Spleen (tissue), 11 donors: ENCODE measurements around the gene UBE2D3. TPM values are rescaled to one million over a fixed set of nuclear protein-coding genes. Genes with fewer than 3 reads are reported as not detected.

Experiments used
- DNase-seq: peaks from one replicate; pipeline ENCODE4 v3.0.0-alpha.2; 2020
- H3K27ac ChIP-seq, 8 donors: fragments of 200-600 bp; sonication (generic) in 7 of 8; 1 replicate in 4 of 8; 2 replicates in 4 of 8; pipeline versions ENCODE4 v1.5.0 to v1.8.0; 2016 to 2021; ENCODE audit warnings: inconsistent platforms in 4 of 8, mild to moderate bottlenecking in 4 of 8, moderate library complexity in 1 of 8
- H3K27me3 ChIP-seq, 7 donors: fragments of 200-600 bp; sonication (generic) in 6 of 7; replicated peaks in 1 of 7; 1 replicate in 4 of 7; 2 replicates in 3 of 7; pipeline versions ENCODE4 v1.5.0 to v1.8.0; 2016 to 2021; ENCODE audit warnings: inconsistent platforms in 3 of 7, mild to moderate bottlenecking in 1 of 7
- H3K36me3 ChIP-seq, 6 donors: fragments of 200-600 bp; sonication (generic) in 5 of 6; 1 replicate in 4 of 6; 2 replicates in 2 of 6; pipeline versions ENCODE4 v1.5.0 to v1.8.0; 2016 to 2021; ENCODE audit warnings: inconsistent platforms in 2 of 6
- H3K4me1 ChIP-seq, 6 donors: fragments of 200-600 bp; sonication (generic) in 5 of 6; 1 replicate in 3 of 6; 2 replicates in 3 of 6; pipeline versions ENCODE4 v1.5.0 to v1.8.0; 2016 to 2021; ENCODE audit warnings: inconsistent platforms in 3 of 6
- H3K4me3 ChIP-seq, 8 donors: fragments of 200-600 bp; sonication (generic) in 7 of 8; 1 replicate in 4 of 8; 2 replicates in 4 of 8; pipeline versions ENCODE4 v1.5.0 to v1.8.0; 2016 to 2021; ENCODE audit warnings: inconsistent platforms in 4 of 8, mild to moderate bottlenecking in 4 of 8, moderate library complexity in 2 of 8
- H3K9me3 ChIP-seq, 8 donors: fragments of 200-600 bp; sonication (generic) in 7 of 8; 1 replicate in 4 of 8; 2 replicates in 4 of 8; pipeline versions ENCODE4 v1.5.0 to v1.8.0; 2016 to 2021; ENCODE audit warnings: inconsistent platforms in 4 of 8
- CTCF ChIP-seq, 11 experiments: fragments of 200-600 bp in 7 of 11; fragments of 450-650 bp in 4 of 11; sonication (generic) in 4 of 11; IDR thresholded peaks in 8 of 11; conservative IDR thresholded peaks in 3 of 11; 1 replicate in 7 of 11; 2 replicates in 4 of 11; pipeline versions ENCODE4 v1.4.0 to v1.8.0; 2016 to 2021; ENCODE audit warnings: antibody characterized with exemption in 11 of 11, inconsistent platforms in 4 of 11, mild to moderate bottlenecking in 1 of 11
- POLR2A ChIP-seq, 3 donors: fragments of 450-650 bp; IDR thresholded peaks; one replicate each; pipeline ENCODE4 v1.5.1; 2017; ENCODE audit warnings: antibody characterized with exemption in 3 of 3, mild to moderate bottlenecking in 1 of 3
- POLR2AphosphoS5 ChIP-seq, 3 donors: sonication (generic); formaldehyde crosslinking; IDR thresholded peaks; one replicate each; pipeline ENCODE4 v1.5.1; 2017; ENCODE audit warnings: antibody characterized with exemption in 3 of 3
- WGBS, 5 donors: extraction: QIAGEN DNeasy Blood & Tissue Kit in 3 of 5; methylation state at CpG; one replicate each; pipeline versions ENCODE4 v1.1.5 to v1.1.7; 2013 to 2018; 5-methylcytosine and 5-hydroxymethylcytosine counted together
- intact Hi-C: fragments of 100-400 bp; cut with DNase I; formaldehyde crosslinking; loops from one replicate; pipeline ENCODE4 v1.15.0; 2023; ENCODE audit warnings: low total_unique reads
- polyA plus RNA-seq, 3 donors: library from polyadenylated mRNA; stranded (reverse); fragments of 200-250 nt; gene quantifications; one replicate each; pipeline ENCODE4 v1.2.1, GENCODE V29; 2013
- total RNA-seq, 7 donors: library from RNA; depleted of rRNA in 3 of 7; stranded (reverse); fragments of >200 nt in 3 of 7; fragmentation: NEBNext Ultra II Directional in 4 of 7; extraction: Animal tissue kit (Norgen Biotek cat#: 25700) in 4 of 7; gene quantifications; one replicate each; pipeline versions ENCODE4 v1.1.0 to v1.2.1, GENCODE V29; 2016 to 2021
- donor health status: healthy with polysubstance abuse.
- donor health status: DM: no; HTN: no; CAD: no; lungs with moderate emphysema.
- donor health status: DM: no; HTN: no; CAD: no.
- donor health status: Bipolar disorder and iron deficiency.
- donor health status: healthy.
- donor health status: DM: no; HTN: no; CAD: no.
- donor health status: DM: yes; HTN: yes; CAD: no.

The UBE2D3 gene
- total and polyA plus RNA-seq, 10 donors: 152 to 459 (median 309) TPM

- H3K27ac ChIP-seq: peak overlapping the region; percentile 91 to 99 (median 96)
- peak overlapping the region; percentile 88 to 98 (median 93) for H3K4me3 ChIP-seq
- H3K9me3 ChIP-seq: peaks cover 0 to 3% (median 0%) of the 10 kb centered on the region in 8 donors
- peaks cover 7 to 56% (median 32%) of the 10 kb centered on the region in 6 donors for H3K4me1 ChIP-seq
- H3K36me3 ChIP-seq: no peaks in the 10 kb centered on the region
- intact Hi-C loops: loop anchor here (10.0 kb wide), 1 partner anchor 55 kb away; no protein-coding TSS in a partner anchor
- no peak for DNase-seq
- TF ChIP-seq CTCF (IDR thresholded peaks at IDR 0.05 in 8 of 11, conservative IDR thresholded peaks at IDR 0.05 in 3 of 11) (no peak), POLR2A (IDR thresholded peaks at IDR 0.05) (peak in 1 of 3 donors; percentile 15)
- H3K27me3 ChIP-seq: no peaks in the 10 kb centered on the region
- WGBS, 5 donors: 2 to 4% (median 3%) methylated on average over 23 to 25 of the region's 25 CpGs
Observed at GRCh38 chr4:102759831-102760644, 67.3 kb downstream of the UBE2D3 start.

- Histone ChIP-seq H3K4me1 (peaks cover 7 to 56% (median 32%) of the 10 kb centered on the region in 6 donors), H3K36me3 (peaks cover 0 to 3% (median 0%) of the 10 kb centered on the region in 6 donors), H3K27ac (peak overlapping the region in 5 of 8 donors; percentile 15 to 99 (median 95)), H3K4me3 (peak overlapping the region in 1 of 8 donors; percentile 92), H3K9me3 (peaks cover 0 to 3% (median 0%) of the 10 kb centered on the region in 8 donors), H3K27me3 (no peaks in the 10 kb centered on the region)
- intact Hi-C loops: no loop called here
- whole genome bisulfite sequencing, 5 donors: 83 to 92% (median 89%) methylated on average over 11 of the region's 11 CpGs
- TF ChIP-seq CTCF (IDR thresholded peaks at IDR 0.05 in 8 of 11, conservative IDR thresholded peaks at IDR 0.05 in 3 of 11): no peak
- no peak for DNase-seq
Observed at GRCh38 chr4:102758241-102759160, 68.8 kb downstream of the UBE2D3 start.

- Histone ChIP-seq H3K36me3 (peaks cover 0 to 3% (median 0%) of the 10 kb centered on the region in 6 donors), H3K4me1 (peaks cover 7 to 61% (median 32%) of the 10 kb centered on the region in 6 donors), H3K27me3 (no peaks in the 10 kb centered on the region), H3K9me3 (peaks cover 0 to 3% (median 0%) of the 10 kb centered on the region in 8 donors), H3K27ac (peak overlapping the region in 2 of 8 donors; percentile 1 to 15), H3K4me3 (no peak overlapping the region)
- TF ChIP-seq POLR2AphosphoS5 (IDR thresholded peaks at IDR 0.05) (no peak), CTCF (IDR thresholded peaks at IDR 0.05 in 8 of 11, conservative IDR thresholded peaks at IDR 0.05 in 3 of 11) (no peak), POLR2A (IDR thresholded peaks at IDR 0.05) (no peak)
- intact Hi-C loops: no loop called here
- WGBS, 5 donors: 53 to 77% (median 69%) methylated on average over 1 of the region's 1 CpG
- DNase-seq: no peak
Observed at GRCh38 chr4:102757681-102758080, 69.7 kb downstream of the UBE2D3 start.
